WTC11 (cell line): ENCODE measurements around the gene LSR. TPM values are rescaled to one million over a fixed set of nuclear protein-coding genes. Genes with fewer than 3 reads are reported as not detected.

Experiments
- ATAC-seq: fragments of 200-7000 bp; cut with Tn5 transposase; 2 replicates; pipeline ENCODE4 v1.10.0; 2021; ENCODE audit warnings: mild to moderate bottlenecking, moderate library complexity
- CTCF ChIA-PET: fragments of 300-600 bp; sonication (Branson Sonifier 250); formaldehyde crosslinking; loops from one replicate; lab custom pipeline; 2021; ENCODE audit warnings: antibody characterized with exemption; lab: Charles Lee
- POLR2A ChIA-PET: fragments of 350-600 bp; sonication (Branson Sonifier 250); formaldehyde crosslinking; loops from one replicate; lab custom pipeline; 2021; ENCODE audit warnings: antibody characterized with exemption; lab: Charles Lee
- DNase-seq: peaks from one replicate; pipeline ENCODE4 v3.0.0; 2021; ENCODE audit warnings: low spot score
- H3K27ac Mint-ChIP-seq: 2 replicates; pipeline ENCODE4 v1.8.0; 2021; ENCODE audit warnings: mixed read lengths
- H3K27me3 Mint-ChIP-seq: 2 replicates; pipeline ENCODE4 v1.8.0; 2021; ENCODE audit warnings: low read depth, mild to moderate bottlenecking, moderate library complexity, mixed read lengths
- H3K36me3 Mint-ChIP-seq: 2 replicates; pipeline ENCODE4 v1.8.0; 2021; ENCODE audit warnings: mixed read lengths
- H3K4me1 Mint-ChIP-seq: 2 replicates; pipeline ENCODE4 v1.8.0; 2022; ENCODE audit warnings: mixed read lengths
- H3K4me3 Mint-ChIP-seq: 2 replicates; pipeline ENCODE4 v1.8.0; 2021; ENCODE audit warnings: mild to moderate bottlenecking, moderate library complexity, mixed read lengths
- H3K9me3 Mint-ChIP-seq: 2 replicates; pipeline ENCODE4 v1.8.0; 2021; ENCODE audit warnings: mixed read lengths
- ARID4B ChIP-seq: sonication (generic); formaldehyde crosslinking; IDR thresholded peaks from 2 replicates; pipeline ENCODE4 v1.8.0; 2023; ENCODE audit warnings: missing genetic modification reagents, mild to moderate bottlenecking, borderline replicate concordance
- E2F5 ChIP-seq: sonication (generic); formaldehyde crosslinking; IDR thresholded peaks from 2 replicates; pipeline ENCODE4 v1.8.1; 2022; ENCODE audit warnings: mild to moderate bottlenecking, moderate library complexity, missing genetic modification reagents
- ERG ChIP-seq: fragments of 250-450 bp; sonication (Bioruptor Pico); IDR thresholded peaks from 2 replicates; pipeline ENCODE4 v1.8.0; 2021; ENCODE audit warnings: mild to moderate bottlenecking
- ESRRA ChIP-seq: sonication (generic); formaldehyde crosslinking; IDR thresholded peaks from 2 replicates; pipeline ENCODE4 v1.8.1; 2022; ENCODE audit warnings: mild to moderate bottlenecking, missing genetic modification reagents, borderline replicate concordance
- FOXK1 ChIP-seq: sonication (generic); formaldehyde crosslinking; IDR thresholded peaks from 2 replicates; pipeline ENCODE4 v1.8.0; 2022; ENCODE audit warnings: mild to moderate bottlenecking, moderate library complexity, missing genetic modification reagents
- FOXP4 ChIP-seq: sonication (generic); formaldehyde crosslinking; IDR thresholded peaks from 2 replicates; pipeline ENCODE4 v1.8.0; 2022; ENCODE audit warnings: mild to moderate bottlenecking, missing genetic modification reagents
- GRHL2 ChIP-seq: fragments of 250-450 bp; sonication (Bioruptor Pico); IDR thresholded peaks from 2 replicates; pipeline ENCODE4 v1.8.0; 2022; ENCODE audit warnings: mild to moderate bottlenecking, moderate library complexity; ENCODE audit not compliant: insufficient replicate concordance, severe bottlenecking
- MAX ChIP-seq: sonication (generic); formaldehyde crosslinking; IDR thresholded peaks from 2 replicates; pipeline ENCODE4 v1.8.0; 2022; ENCODE audit warnings: mild to moderate bottlenecking, missing genetic modification reagents
- NFATC4 ChIP-seq: fragments of 250-450 bp; sonication (Bioruptor Pico); IDR thresholded peaks from 2 replicates; pipeline ENCODE4 v1.9.0; 2021; ENCODE audit warnings: mild to moderate bottlenecking
- NFE2L1 ChIP-seq: sonication (generic); formaldehyde crosslinking; IDR thresholded peaks from 2 replicates; pipeline ENCODE4 v1.8.1; 2023; ENCODE audit warnings: missing genetic modification reagents
- NR2C2 ChIP-seq: sonication (generic); formaldehyde crosslinking; IDR thresholded peaks from 2 replicates; pipeline ENCODE4 v1.8.0; 2022; ENCODE audit warnings: mild to moderate bottlenecking, missing genetic modification reagents
- STAT6 ChIP-seq: sonication (generic); formaldehyde crosslinking; conservative IDR thresholded peaks from 2 replicates; pipeline ENCODE4 v1.8.1; 2023; ENCODE audit warnings: mild to moderate bottlenecking, low read depth, missing genetic modification reagents, moderate library complexity
- TEAD4 ChIP-seq: sonication (generic); formaldehyde crosslinking; IDR thresholded peaks from 2 replicates; pipeline ENCODE4 v1.8.0; 2022; ENCODE audit warnings: mild to moderate bottlenecking, missing genetic modification reagents
- ZBTB21 ChIP-seq: sonication (generic); formaldehyde crosslinking; IDR thresholded peaks from 2 replicates; pipeline ENCODE4 v1.8.1; 2023; ENCODE audit warnings: mild to moderate bottlenecking, missing genetic modification reagents, borderline replicate concordance
- ZNF416 ChIP-seq: fragments of 250-450 bp; sonication (Bioruptor Pico); IDR thresholded peaks from 2 replicates; pipeline ENCODE4 v1.9.0; 2021; ENCODE audit warnings: mild to moderate bottlenecking, inconsistent platforms
- ZNF512 ChIP-seq: sonication (generic); formaldehyde crosslinking; IDR thresholded peaks from 2 replicates; pipeline ENCODE4 v1.8.1; 2022; ENCODE audit warnings: missing genetic modification reagents, borderline replicate concordance
- ZNF532 ChIP-seq: fragments of 250-450 bp; sonication (Bioruptor Pico); IDR thresholded peaks from 2 replicates; pipeline ENCODE4 v1.9.0; 2021; ENCODE audit warnings: mild to moderate bottlenecking, borderline replicate concordance
- ZNF671 ChIP-seq: fragments of 250-450 bp; sonication (Bioruptor Pico); IDR thresholded peaks from 2 replicates; pipeline ENCODE4 v1.8.0; 2021; ENCODE audit warnings: mild to moderate bottlenecking
- total RNA-seq: library from RNA; stranded (reverse); gene quantifications from 3 replicates; pipeline ENCODE4 v1.2.3, GENCODE V29; 2021

Gene LSR
- total RNA-seq, 1 experiment from 2014 or later = 130 TPM

- H3K4me3 Mint-ChIP-seq = no peak overlapping the region
- H3K27ac Mint-ChIP-seq = no peak overlapping the region
- no peaks in the 10 kb centered on the region; the same call in 1 of the 2 replicates for H3K9me3 Mint-ChIP-seq
- no peak for DNase-seq
- no peaks in the 10 kb centered on the region for H3K36me3 Mint-ChIP-seq
- H3K4me1 Mint-ChIP-seq = peaks cover 11% of the 10 kb centered on the region
- POLR2A ChIA-PET = no interaction called here
- CTCF ChIA-PET = no interaction called here
- H3K27me3 Mint-ChIP-seq = no peaks in the 10 kb centered on the region; the same call in 1 of the 2 replicates
- TF ChIP-seq ZNF416 (no peak), ESRRA (CRISPR knock-in tag) (no peak), ZNF671 (no peak), ZBTB21 (no peak), FOXK1 (CRISPR knock-in tag) (no peak), ARID4B (CRISPR knock-in tag) (no peak), ZNF532 (CRISPR knock-in tag) (no peak)
- no peak for ATAC-seq
Observed at GRCh38 chr19:35297515-35297848, 48.7 kb downstream of the LSR start.

GRCh38 chr19:35297922-35298321 is 49.1 kb downstream of the LSR start:
- CTCF ChIA-PET = no interaction called here
- H3K9me3 Mint-ChIP-seq = no peaks in the 10 kb centered on the region; the same call in 1 of the 2 replicates
- peaks cover 11% of the 10 kb centered on the region for H3K4me1 Mint-ChIP-seq
- no peak overlapping the region for H3K27ac Mint-ChIP-seq
- H3K36me3 Mint-ChIP-seq = no peaks in the 10 kb centered on the region
- ATAC-seq (no peak), DNase-seq (no peak)
- POLR2A ChIA-PET = no interaction called here
- no peak overlapping the region for H3K4me3 Mint-ChIP-seq
- H3K27me3 Mint-ChIP-seq = no peaks in the 10 kb centered on the region; the same call in 1 of the 2 replicates
- TF ChIP-seq FOXP4 (CRISPR knock-in tag) (no peak), GRHL2 (no peak), ZNF512 (CRISPR knock-in tag) (no peak), MAX (CRISPR knock-in tag) (no peak), E2F5 (CRISPR knock-in tag) (no peak), NFE2L1 (CRISPR knock-in tag) (no peak), STAT6 (CRISPR knock-in tag) (no peak), NR2C2 (CRISPR knock-in tag) (no peak), NFATC4 (no peak), TEAD4 (CRISPR knock-in tag) (no peak), ZNF671 (no peak), ERG (CRISPR knock-in tag) (no peak)
